AG04449 (cell line): ENCODE results near the gene PCOLCE2.

Experiments
- CTCF ChIA-PET: fragments of 350-600 bp; formaldehyde crosslinking; extraction: SDS; loops from one replicate; lab custom pipeline; 2021; ENCODE audit warnings: antibody characterized with exemption; lab: Yijun Ruan, JAX
- POLR2A ChIA-PET: fragments of 400-600, 350-600 bp; formaldehyde crosslinking; extraction: SDS; loops from one replicate; lab custom pipeline; 2020; ENCODE audit warnings: antibody characterized with exemption, inconsistent platforms; lab: Yijun Ruan, JAX
- DNase-seq: peaks from one replicate; pipeline ENCODE4 v3.0.0-alpha.2; 2010; ENCODE audit warnings: low read depth, low spot score
- H3K4me3 ChIP-seq: 2 replicates; pipeline ENCODE4 v1.5.1; 2011; ENCODE audit warnings: low read depth, mild to moderate bottlenecking, control low read depth, low read length
- CTCF ChIP-seq: IDR thresholded peaks from one replicate; pipeline ENCODE4 v1.5.1; 2011; ENCODE audit warnings: mild to moderate bottlenecking, moderate library complexity, low read length, control low read depth, inconsistent platforms; ENCODE audit not compliant: insufficient read depth; ENCODE audit errors: missing control alignments

PCOLCE2 gene

GRCh38 chr3:142896996-142897395, 8.1 kb upstream of the PCOLCE2 start:
- POLR2A ChIA-PET: interaction anchor here (0.5 kb wide), 1 partner anchor 34 kb away, joined by 3 read pairs; no protein-coding TSS in a partner anchor
- no peak for TF ChIP-seq CTCF
- CTCF ChIA-PET: interaction anchor here (1.3 kb wide), 1 partner anchor 69 kb away, joined by 4 read pairs; no protein-coding TSS in a partner anchor
- DNase-seq: no peak
- no peak overlapping the region for H3K4me3 ChIP-seq

- TF ChIP-seq CTCF: no peak
- CTCF ChIA-PET: no interaction called here
- no peak overlapping the region for H3K4me3 ChIP-seq
- POLR2A ChIA-PET: no interaction called here
- peak; percentile 52 for DNase-seq
Measured at GRCh38 chr3:142896201-142896755, 7.4 kb upstream of the PCOLCE2 start.

GRCh38 chr3:142894493-142894892, 5.6 kb upstream of the PCOLCE2 start:
- DNase-seq: no peak
- H3K4me3 ChIP-seq: no peak overlapping the region
- ChIA-PET CTCF (interaction anchor here (1.1 kb wide), 1 partner anchor 100 kb away, joined by 4 read pairs; no protein-coding TSS in a partner anchor), POLR2A (no interaction called here)
- TF ChIP-seq CTCF: no peak

- TF ChIP-seq CTCF: no peak
- DNase-seq: no peak
- POLR2A ChIA-PET: no interaction called here
- CTCF ChIA-PET: no interaction called here
- no peak overlapping the region for H3K4me3 ChIP-seq
Measured at GRCh38 chr3:142892714-142893113, 3.8 kb upstream of the PCOLCE2 start.

- H3K4me3 ChIP-seq: no peak overlapping the region
- no peak for DNase-seq
- TF ChIP-seq CTCF: no peak
- CTCF ChIA-PET: interaction anchor here (1.0 to 1.6 kb wide), 2 partner anchors 62 to 107 kb away, joined by 5 read pairs; no protein-coding TSS in a partner anchor
- POLR2A ChIA-PET: no interaction called here
Measured at GRCh38 chr3:142890592-142890991, 1.7 kb upstream of the PCOLCE2 start.

GRCh38 chr3:142889212-142890014, 530 bp upstream of the PCOLCE2 start:
- peak overlapping the region; percentile 62 for H3K4me3 ChIP-seq
- ChIA-PET POLR2A (no interaction called here), CTCF (interaction anchor here (0.9 to 1.0 kb wide), 2 partner anchors 14 to 60 kb away, joined by 3 to 5 read pairs; no protein-coding TSS in a partner anchor)
- no peak for DNase-seq
- TF ChIP-seq CTCF: no peak
